DMS79 (cell line): ENCODE data around the gene CXCL3.

ENCODE experiments used
- DNase-seq: peaks from one replicate; lab custom pipeline; 2025; lab: John Stamatoyannopoulos, UW

CXCL3 gene

GRCh38 chr4:74012130-74012529, 26.4 kb downstream of the CXCL3 start:
- DNase-seq, result no peak

DNA sequence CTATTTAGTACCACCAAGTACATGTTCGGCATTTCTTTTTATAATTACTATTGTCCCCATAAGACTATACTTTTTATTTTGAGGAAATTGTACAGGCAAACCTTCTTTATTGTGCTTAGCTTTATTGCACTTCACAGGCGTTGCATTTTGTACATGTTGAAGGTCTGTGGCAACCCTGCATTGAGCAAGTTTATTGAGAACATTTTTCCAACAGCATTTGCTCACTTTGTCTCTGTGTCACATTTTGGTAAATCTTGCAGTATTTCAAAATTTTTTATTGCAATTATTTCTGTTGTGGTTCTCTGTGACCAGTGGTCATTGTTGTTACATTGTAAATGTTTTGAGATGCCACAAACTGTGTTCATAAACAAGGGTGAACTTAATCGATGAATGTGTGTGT, 29.2 kb downstream of the CXCL3 start:
- no peak for DNase-seq

DNA sequence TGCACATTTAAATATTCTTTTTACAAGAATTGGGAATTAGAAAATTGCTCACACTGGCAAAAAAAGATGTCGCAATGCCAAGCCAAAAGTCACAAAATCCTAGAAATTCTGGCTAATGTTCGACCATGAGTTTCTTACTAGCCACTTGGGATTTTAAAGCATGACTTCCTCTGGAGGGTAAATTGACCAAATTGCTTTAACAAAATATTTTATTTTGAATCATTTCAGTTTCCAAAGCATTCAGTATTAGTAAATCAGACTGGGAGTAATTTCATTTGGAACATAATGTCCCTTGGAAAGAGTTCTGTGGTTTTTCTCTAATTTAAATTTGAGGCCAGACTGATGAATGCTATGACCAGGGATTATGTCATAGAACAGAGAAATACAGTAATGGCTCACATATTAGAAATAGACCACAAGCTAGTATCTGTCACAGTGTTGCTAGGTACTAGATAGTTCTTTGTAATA, 32.4 kb downstream of the CXCL3 start:
- no peak for DNase-seq

DNA sequence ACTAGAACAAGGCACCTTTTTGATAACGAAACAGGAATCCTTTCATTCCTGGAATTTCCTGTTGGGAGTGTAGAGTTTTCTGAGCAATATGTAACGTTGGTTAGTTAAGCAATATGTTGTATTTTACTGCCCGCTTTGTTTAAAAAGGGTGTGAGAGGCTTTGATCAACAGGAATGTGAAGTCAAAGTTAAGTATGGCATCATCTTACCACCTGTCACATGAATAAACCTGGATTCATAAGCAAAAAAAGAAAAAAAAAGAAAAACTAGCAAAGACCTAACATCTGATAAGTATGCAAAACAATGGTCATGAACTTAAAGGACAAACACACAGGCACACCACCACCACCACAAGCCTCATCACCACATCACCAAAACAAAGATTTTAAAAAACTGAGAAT, 33.0 kb downstream of the CXCL3 start:
- DNase-seq, result no peak

GRCh38 chr4:74004668-74005067, 33.8 kb downstream of the CXCL3 start:
- no peak for DNase-seq

DNA sequence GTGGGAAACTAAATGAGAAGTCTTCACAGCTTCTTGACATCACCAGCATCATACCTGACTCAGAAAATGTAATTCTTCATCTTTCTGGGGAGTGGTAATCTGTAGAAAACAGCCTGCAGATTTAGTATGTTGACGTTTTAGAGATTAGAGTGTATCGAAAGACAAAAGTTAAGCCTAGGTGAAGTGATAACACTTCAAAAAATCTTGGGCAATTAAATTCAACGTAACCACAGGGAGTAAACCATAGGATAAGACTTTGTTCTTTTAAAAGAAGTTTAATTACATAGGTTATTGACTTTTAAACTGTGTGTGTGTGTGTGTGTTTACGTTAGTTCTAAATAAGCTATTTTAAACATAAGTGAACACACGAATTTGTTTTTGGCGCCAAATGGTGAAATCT, 38.2 kb downstream of the CXCL3 start:
- no peak for DNase-seq

- DNase-seq, result no peak
Measured at GRCh38 chr4:73998040-73999011, 40.2 kb downstream of the CXCL3 start, which contains the start of gene CXCL5. CXCL5 (minus strand) TSS chr4:73998677; CDS start chr4:73998581, 96 bp downstream.

GRCh38 chr4:73992050-73992449, 46.4 kb downstream of the CXCL3 start:
- DNase-seq, result no peak

DNA sequence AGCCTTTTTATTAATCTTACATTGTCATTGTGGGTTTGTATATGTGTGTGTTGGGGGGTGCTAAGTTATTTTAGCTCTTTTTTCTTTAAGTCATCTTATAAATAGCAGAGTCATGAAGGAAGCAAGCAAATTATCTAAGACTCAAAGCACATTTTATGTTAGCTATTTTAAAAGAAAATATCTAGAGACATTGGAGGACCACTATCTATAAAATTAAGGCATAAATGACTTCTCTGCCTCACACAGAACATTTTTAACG, 46.8 kb downstream of the CXCL3 start:
- DNase-seq, result no peak

GRCh38 chr4:73990988-73991741, 47.3 kb downstream of the CXCL3 start:
- no peak for DNase-seq

DNA sequence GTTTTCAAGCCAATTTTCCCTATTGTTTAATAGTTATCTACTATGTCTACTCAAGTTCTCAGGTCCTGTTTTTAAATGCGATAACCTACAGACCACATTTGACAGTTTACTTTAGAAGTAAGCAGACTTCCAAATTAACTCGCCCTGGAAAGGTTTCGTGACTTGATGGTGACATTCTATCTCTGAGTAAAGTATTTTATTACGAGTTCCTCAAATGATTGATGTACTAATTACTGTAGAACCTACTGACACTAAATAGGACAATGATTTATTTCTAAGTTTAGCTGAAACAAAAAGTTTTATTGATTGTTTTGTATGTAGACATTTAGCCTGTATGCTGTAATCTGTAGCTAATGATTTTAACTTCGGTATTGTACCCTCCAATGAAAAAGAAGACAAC, 48.6 kb downstream of the CXCL3 start:
- no peak for DNase-seq

GRCh38 chr4:73989031-73989430, 49.5 kb downstream of the CXCL3 start:
- no peak for DNase-seq

GRCh38 chr4:73988061-73988460, 50.4 kb downstream of the CXCL3 start, which contains the start of gene PPBP:
PPBP (minus strand) TSS chr4:73988190; CDS start chr4:73988103, 87 bp downstream.
- no peak for DNase-seq
